Liver (tissue), 9 donors: ENCODE measurements around the gene LAMA5. TPM values are rescaled to one million over a fixed set of nuclear protein-coding genes. Genes with fewer than 3 reads are reported as not detected.

Source experiments
- DNase-seq: peaks from one replicate; pipeline ENCODE4 v3.0.0-alpha.2; 2017; ENCODE audit warnings: low spot score
- H3K27ac ChIP-seq, 2 donors: one replicate each; pipeline ENCODE4 v1.7.0; 2013; ENCODE audit warnings: inconsistent platforms in 2 of 2, low read length in 2 of 2, control low read depth in 1 of 2, low read depth in 1 of 2, mild to moderate bottlenecking in 1 of 2
- H3K27me3 ChIP-seq, 4 donors: one replicate each; pipeline versions ENCODE4 v1.6.1 to v1.7.0; 2013; ENCODE audit warnings: low read length in 3 of 4, inconsistent platforms in 1 of 4, mild to moderate bottlenecking in 1 of 4, moderate library complexity in 1 of 4; ENCODE audit not compliant: control insufficient read depth in 4 of 4, insufficient read depth in 4 of 4
- H3K36me3 ChIP-seq, 4 donors: one replicate each; pipeline versions ENCODE4 v1.6.1 to v1.7.0; 2013; ENCODE audit warnings: low read length in 3 of 4, mild to moderate bottlenecking in 3 of 4, low read depth in 1 of 4, moderate library complexity in 1 of 4; ENCODE audit not compliant: control insufficient read depth in 4 of 4, insufficient read depth in 3 of 4
- H3K4me1 ChIP-seq, 4 donors: one replicate each; pipeline versions ENCODE4 v1.6.1 to v1.7.0; 2013; ENCODE audit warnings: low read length in 3 of 4, mild to moderate bottlenecking in 3 of 4, moderate library complexity in 1 of 4; ENCODE audit not compliant: control insufficient read depth in 4 of 4, insufficient read depth in 4 of 4
- H3K4me3 ChIP-seq, 3 donors: one replicate each; pipeline versions ENCODE4 v1.6.1 to v1.7.0; 2013; ENCODE audit warnings: low read length in 3 of 3, control low read depth in 1 of 3, low read depth in 1 of 3, mild to moderate bottlenecking in 1 of 3
- H3K9ac ChIP-seq, 2 donors: one replicate each; pipeline ENCODE4 v1.7.0; 2013; ENCODE audit warnings: low read length in 2 of 2, mild to moderate bottlenecking in 2 of 2, moderate library complexity in 2 of 2, control low read depth in 1 of 2, low read depth in 1 of 2
- H3K9me3 ChIP-seq, 4 donors: one replicate each; pipeline versions ENCODE4 v1.6.1 to v1.7.0; 2013; ENCODE audit warnings: low read length in 3 of 4; ENCODE audit not compliant: control insufficient read depth in 4 of 4
- EGR1 ChIP-seq, 2 donors: IDR thresholded peaks; 2 replicates each; pipeline ENCODE4 v1.6.1; 2016 to 2018; ENCODE audit warnings: antibody characterized with exemption in 2 of 2, low read depth in 2 of 2
- GABPA ChIP-seq, 2 donors: IDR thresholded peaks in 1 of 2; conservative IDR thresholded peaks in 1 of 2; 2 replicates each; pipeline ENCODE4 v1.6.1; 2016; ENCODE audit warnings: antibody characterized with exemption in 2 of 2, mild to moderate bottlenecking in 1 of 2, moderate library complexity in 1 of 2
- HNF4G ChIP-seq: IDR thresholded peaks from 2 replicates; pipeline ENCODE4 v1.6.1; 2016; ENCODE audit warnings: antibody characterized with exemption
- JUND ChIP-seq, 2 donors: IDR thresholded peaks; 2 replicates each; pipeline ENCODE4 v1.6.1; 2016; ENCODE audit warnings: antibody characterized with exemption in 2 of 2
- NR2F2 ChIP-seq: IDR thresholded peaks from 2 replicates; pipeline ENCODE4 v1.6.1; 2016; ENCODE audit warnings: antibody characterized with exemption
- RAD21 ChIP-seq, 2 donors: IDR thresholded peaks; 2 replicates each; pipeline ENCODE4 v1.6.1; 2016; ENCODE audit warnings: antibody characterized with exemption in 2 of 2, mild to moderate bottlenecking in 2 of 2
- RXRA ChIP-seq, 2 donors: IDR thresholded peaks; 2 replicates each; pipeline ENCODE4 v1.6.1; 2017 to 2018; ENCODE audit warnings: antibody characterized with exemption in 2 of 2, mild to moderate bottlenecking in 1 of 2
- SP1 ChIP-seq: IDR thresholded peaks from 2 replicates; pipeline ENCODE4 v1.6.1; 2018; ENCODE audit warnings: antibody characterized with exemption, mild to moderate bottlenecking
- TAF1 ChIP-seq: conservative IDR thresholded peaks from 2 replicates; pipeline ENCODE4 v1.6.1; 2016; ENCODE audit warnings: antibody characterized with exemption, mild to moderate bottlenecking
- WGBS: extraction: QIAGEN DNeasy Blood & Tissue Kit; methylation state at CpG from one replicate; pipeline ENCODE4 v1.1.7; 2013; 5-methylcytosine and 5-hydroxymethylcytosine counted together
- polyA plus RNA-seq, 2 donors: library from polyadenylated mRNA; stranded (reverse) in 1 of 2; unstranded in 1 of 2; fragments of 200-250 nt in 1 of 2; fragments of >200 nt in 1 of 2; fragmentation: Nextera tagmentation in 1 of 2; extraction: Ambion mirVana in 1 of 2; gene quantifications; one replicate each; pipeline versions ENCODE4 v1.2.1 to v1.2.3, GENCODE V29; 2013 to 2015
- total RNA-seq, 2 donors: library from RNA; depleted of rRNA; stranded (reverse); fragments of >200 nt; gene quantifications; one replicate each; pipeline ENCODE4 v1.2.3, GENCODE V29; 2014
- TF ChIP-seq, protein P1 (sequence below): IDR thresholded peaks from 2 replicates; pipeline ENCODE4 v1.6.1; 2016; ENCODE audit warnings: antibody characterized with exemption
- TF ChIP-seq, protein P2 (sequence below): fragments of 150-350 bp; IDR thresholded peaks from 2 replicates; pipeline ENCODE4 v1.5.1; 2017; ENCODE audit warnings: improper control_type of control experiment, low read depth, low read length; ENCODE audit not compliant: missing input control
- TF ChIP-seq, protein P3 (sequence below): IDR thresholded peaks from 2 replicates; pipeline ENCODE4 v1.6.1; 2016; ENCODE audit warnings: antibody characterized with exemption
- TF ChIP-seq, protein P4 (sequence below): IDR thresholded peaks from 2 replicates; pipeline ENCODE4 v1.6.1; 2016; ENCODE audit warnings: antibody characterized with exemption, mild to moderate bottlenecking
- donor health status: healthy.
- donor health status: healthy.
- donor health status: healthy.
- donor health status: healthy.
- donor health status: healthy.

The LAMA5 gene
- total and polyA plus RNA-seq, 4 donors: 3.6 to 40.2 (median 13.7) TPM

DNA sequence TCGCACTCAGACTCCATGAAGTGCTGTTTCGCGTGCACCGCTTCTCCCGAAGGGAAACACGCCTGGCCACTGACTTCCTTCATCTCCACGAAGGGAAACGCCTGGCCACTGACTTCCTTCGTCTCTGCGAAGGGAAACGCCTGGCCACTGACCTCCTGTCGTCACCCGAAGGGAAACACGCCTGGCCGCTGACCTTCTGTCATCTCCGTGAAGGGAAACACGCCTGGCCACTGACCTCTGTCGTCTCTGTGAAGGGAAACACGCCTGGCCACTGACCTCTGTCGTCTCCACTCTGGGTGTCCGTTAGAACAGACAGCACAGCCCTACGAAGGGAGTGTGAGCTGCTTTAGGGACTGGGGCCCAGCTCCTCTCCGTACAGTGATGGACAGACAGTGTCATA lies 81.4 kb downstream of the LAMA5 start:
- Histone ChIP-seq H3K9me3 (no peaks in the 10 kb centered on the region), H3K4me3 (no peak overlapping the region), H3K9ac (no peak overlapping the region), H3K27ac (peak overlapping the region; percentile 24 to 54), H3K36me3 (peaks cover 11 to 38% (median 32%) of the 10 kb centered on the region in 4 donors), H3K4me1 (peaks cover 0 to 10% (median 6%) of the 10 kb centered on the region in 4 donors), H3K27me3 (no peaks in the 10 kb centered on the region)
- TF ChIP-seq TAF1 (no peak), SP1 (peak; percentile 78), HNF4G (no peak), NR2F2 (peak; percentile 100), GABPA (IDR thresholded peaks at IDR 0.05 in 1 of 2, conservative IDR thresholded peaks at IDR 0.05 in 1 of 2) (peak; percentile 27 to 37), RXRA (IDR thresholded peaks at IDR 0.05) (peak; percentile 95 to 98), RAD21 (IDR thresholded peaks at IDR 0.05) (peak in 1 of 2 donors; percentile 16), EGR1 (IDR thresholded peaks at IDR 0.05; ENCODE audit: low read depth in 2 of 2) (peak in 1 of 2 donors; percentile 84), JUND (IDR thresholded peaks at IDR 0.05) (peak in 1 of 2 donors; percentile 32)
- TF ChIP-seq, protein P1, sequence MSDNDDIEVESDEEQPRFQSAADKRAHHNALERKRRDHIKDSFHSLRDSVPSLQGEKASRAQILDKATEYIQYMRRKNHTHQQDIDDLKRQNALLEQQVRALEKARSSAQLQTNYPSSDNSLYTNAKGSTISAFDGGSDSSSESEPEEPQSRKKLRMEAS: no peak
- 55% methylated on average over 23 of the region's 23 CpGs for WGBS
- DNase-seq: no peak

DNA sequence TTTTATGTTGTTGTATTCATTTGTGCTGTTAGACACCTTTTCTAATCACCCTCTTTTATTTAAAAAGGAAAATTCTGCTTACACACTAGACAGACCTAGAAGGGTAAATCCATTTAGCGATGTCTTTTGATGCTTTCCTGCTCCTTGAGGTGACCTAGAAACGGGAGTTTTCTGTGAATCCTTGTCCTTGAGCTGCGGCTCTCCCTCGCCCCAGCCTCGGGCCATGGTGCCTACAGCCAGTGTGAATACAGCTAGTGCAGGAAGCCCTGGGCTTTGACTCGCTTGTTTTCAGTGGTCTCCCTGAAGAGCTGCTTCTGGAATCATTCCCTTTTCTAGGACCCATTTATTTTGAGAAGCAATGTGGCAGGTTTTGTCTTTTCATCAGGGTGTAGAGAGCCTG lies 82.0 kb downstream of the LAMA5 start:
- 86% methylated on average over 6 of the region's 6 CpGs for WGBS

More for the DNA sequence above, 82.0 kb downstream of the LAMA5 start:
- peaks cover 0 to 10% (median 6%) of the 10 kb centered on the region in 4 donors for H3K4me1 ChIP-seq
- H3K9me3 ChIP-seq: no peaks in the 10 kb centered on the region
- no peak overlapping the region for H3K4me3 ChIP-seq
- TF ChIP-seq, protein P2, sequence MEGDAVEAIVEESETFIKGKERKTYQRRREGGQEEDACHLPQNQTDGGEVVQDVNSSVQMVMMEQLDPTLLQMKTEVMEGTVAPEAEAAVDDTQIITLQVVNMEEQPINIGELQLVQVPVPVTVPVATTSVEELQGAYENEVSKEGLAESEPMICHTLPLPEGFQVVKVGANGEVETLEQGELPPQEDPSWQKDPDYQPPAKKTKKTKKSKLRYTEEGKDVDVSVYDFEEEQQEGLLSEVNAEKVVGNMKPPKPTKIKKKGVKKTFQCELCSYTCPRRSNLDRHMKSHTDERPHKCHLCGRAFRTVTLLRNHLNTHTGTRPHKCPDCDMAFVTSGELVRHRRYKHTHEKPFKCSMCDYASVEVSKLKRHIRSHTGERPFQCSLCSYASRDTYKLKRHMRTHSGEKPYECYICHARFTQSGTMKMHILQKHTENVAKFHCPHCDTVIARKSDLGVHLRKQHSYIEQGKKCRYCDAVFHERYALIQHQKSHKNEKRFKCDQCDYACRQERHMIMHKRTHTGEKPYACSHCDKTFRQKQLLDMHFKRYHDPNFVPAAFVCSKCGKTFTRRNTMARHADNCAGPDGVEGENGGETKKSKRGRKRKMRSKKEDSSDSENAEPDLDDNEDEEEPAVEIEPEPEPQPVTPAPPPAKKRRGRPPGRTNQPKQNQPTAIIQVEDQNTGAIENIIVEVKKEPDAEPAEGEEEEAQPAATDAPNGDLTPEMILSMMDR: no peak
- TF ChIP-seq RXRA (IDR thresholded peaks at IDR 0.05): no peak
- TF ChIP-seq, protein P3, sequence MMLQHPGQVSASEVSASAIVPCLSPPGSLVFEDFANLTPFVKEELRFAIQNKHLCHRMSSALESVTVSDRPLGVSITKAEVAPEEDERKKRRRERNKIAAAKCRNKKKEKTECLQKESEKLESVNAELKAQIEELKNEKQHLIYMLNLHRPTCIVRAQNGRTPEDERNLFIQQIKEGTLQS: no peak
- TF ChIP-seq, protein P4, sequence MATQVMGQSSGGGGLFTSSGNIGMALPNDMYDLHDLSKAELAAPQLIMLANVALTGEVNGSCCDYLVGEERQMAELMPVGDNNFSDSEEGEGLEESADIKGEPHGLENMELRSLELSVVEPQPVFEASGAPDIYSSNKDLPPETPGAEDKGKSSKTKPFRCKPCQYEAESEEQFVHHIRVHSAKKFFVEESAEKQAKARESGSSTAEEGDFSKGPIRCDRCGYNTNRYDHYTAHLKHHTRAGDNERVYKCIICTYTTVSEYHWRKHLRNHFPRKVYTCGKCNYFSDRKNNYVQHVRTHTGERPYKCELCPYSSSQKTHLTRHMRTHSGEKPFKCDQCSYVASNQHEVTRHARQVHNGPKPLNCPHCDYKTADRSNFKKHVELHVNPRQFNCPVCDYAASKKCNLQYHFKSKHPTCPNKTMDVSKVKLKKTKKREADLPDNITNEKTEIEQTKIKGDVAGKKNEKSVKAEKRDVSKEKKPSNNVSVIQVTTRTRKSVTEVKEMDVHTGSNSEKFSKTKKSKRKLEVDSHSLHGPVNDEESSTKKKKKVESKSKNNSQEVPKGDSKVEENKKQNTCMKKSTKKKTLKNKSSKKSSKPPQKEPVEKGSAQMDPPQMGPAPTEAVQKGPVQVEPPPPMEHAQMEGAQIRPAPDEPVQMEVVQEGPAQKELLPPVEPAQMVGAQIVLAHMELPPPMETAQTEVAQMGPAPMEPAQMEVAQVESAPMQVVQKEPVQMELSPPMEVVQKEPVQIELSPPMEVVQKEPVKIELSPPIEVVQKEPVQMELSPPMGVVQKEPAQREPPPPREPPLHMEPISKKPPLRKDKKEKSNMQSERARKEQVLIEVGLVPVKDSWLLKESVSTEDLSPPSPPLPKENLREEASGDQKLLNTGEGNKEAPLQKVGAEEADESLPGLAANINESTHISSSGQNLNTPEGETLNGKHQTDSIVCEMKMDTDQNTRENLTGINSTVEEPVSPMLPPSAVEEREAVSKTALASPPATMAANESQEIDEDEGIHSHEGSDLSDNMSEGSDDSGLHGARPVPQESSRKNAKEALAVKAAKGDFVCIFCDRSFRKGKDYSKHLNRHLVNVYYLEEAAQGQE: no peak
- H3K27ac ChIP-seq: peak overlapping the region; percentile 24 to 54
- H3K36me3 ChIP-seq: peaks cover 11 to 44% (median 37%) of the 10 kb centered on the region in 4 donors
- H3K9ac ChIP-seq: no peak overlapping the region
- DNase-seq: no peak
- H3K27me3 ChIP-seq: no peaks in the 10 kb centered on the region
